Central memory CD8-positive, alpha-beta T cell (primary cell): ENCODE data around the gene EML5.
"Not testable (repeated sequence)": the region's sequence is repeated elsewhere in the genome, so short reads cannot be mapped to it uniquely, and the experiment has no call there.

Source experiments
- ATAC-seq: fragments of 150-1000 bp; cut with Tn5 transposase; replicated peaks from 2 replicates; pipeline ENCODE4 v1.10.0; 2022; ENCODE audit warnings: mild to moderate bottlenecking, moderate FRiP score, moderate number of reproducible peaks; ENCODE audit not compliant: poor library complexity, severe bottlenecking; ENCODE audit errors: extremely low read depth
- DNase-seq, 2 donors: peaks; one replicate each; pipeline ENCODE4 v3.0.0; 2021; ENCODE audit warnings: low spot score in 2 of 2
- H3K27ac Mint-ChIP-seq: one replicate; pipeline ENCODE4 v1.8.0; 2022; ENCODE audit warnings: low read depth, mild to moderate bottlenecking, moderate library complexity, mixed read lengths
- H3K27me3 Mint-ChIP-seq: one replicate; pipeline ENCODE4 v1.8.0; 2022; ENCODE audit warnings: mixed read lengths
- H3K36me3 Mint-ChIP-seq: one replicate; pipeline ENCODE4 v1.8.0; 2022; ENCODE audit warnings: mild to moderate bottlenecking, moderate library complexity, mixed read lengths; ENCODE audit not compliant: insufficient read depth
- H3K4me1 Mint-ChIP-seq: one replicate; pipeline ENCODE4 v1.8.0; 2022; ENCODE audit warnings: mixed read lengths
- H3K4me3 Mint-ChIP-seq: one replicate; pipeline ENCODE4 v1.8.0; 2022; ENCODE audit warnings: mild to moderate bottlenecking, moderate library complexity, mixed read lengths
- H3K9me3 Mint-ChIP-seq: one replicate; pipeline ENCODE4 v1.8.0; 2022; ENCODE audit warnings: mixed read lengths

EML5 gene

DNA sequence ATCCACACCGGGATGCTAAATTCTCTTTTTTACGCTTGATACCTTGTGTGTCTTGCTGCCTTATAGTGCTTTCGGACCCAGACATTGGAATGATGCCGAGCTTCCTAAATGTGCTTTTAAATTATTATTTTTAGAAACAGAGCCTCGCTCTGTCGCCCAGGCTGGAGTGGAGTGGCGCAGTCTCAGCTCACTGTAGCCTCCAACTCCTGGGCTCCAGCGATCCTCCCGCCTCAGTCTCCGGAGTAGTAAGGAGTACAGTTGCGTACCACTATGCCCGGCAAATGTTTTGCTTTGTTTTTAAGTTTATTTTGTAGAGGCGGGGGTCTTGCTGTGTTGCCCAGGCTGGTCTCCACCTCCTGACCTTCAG is 489 bp upstream of the EML5 start:
- DNase-seq = no peak
- Mint-ChIP-seq H3K27me3 (no peaks in the 10 kb centered on the region), H3K4me3 (peak overlapping the region; percentile 83), H3K9me3 (no peaks in the 10 kb centered on the region), H3K36me3 (peaks cover 7% of the 10 kb centered on the region), H3K27ac (peak overlapping the region; percentile 46), H3K4me1 (peaks cover 14% of the 10 kb centered on the region)
- no peak for ATAC-seq

DNA sequence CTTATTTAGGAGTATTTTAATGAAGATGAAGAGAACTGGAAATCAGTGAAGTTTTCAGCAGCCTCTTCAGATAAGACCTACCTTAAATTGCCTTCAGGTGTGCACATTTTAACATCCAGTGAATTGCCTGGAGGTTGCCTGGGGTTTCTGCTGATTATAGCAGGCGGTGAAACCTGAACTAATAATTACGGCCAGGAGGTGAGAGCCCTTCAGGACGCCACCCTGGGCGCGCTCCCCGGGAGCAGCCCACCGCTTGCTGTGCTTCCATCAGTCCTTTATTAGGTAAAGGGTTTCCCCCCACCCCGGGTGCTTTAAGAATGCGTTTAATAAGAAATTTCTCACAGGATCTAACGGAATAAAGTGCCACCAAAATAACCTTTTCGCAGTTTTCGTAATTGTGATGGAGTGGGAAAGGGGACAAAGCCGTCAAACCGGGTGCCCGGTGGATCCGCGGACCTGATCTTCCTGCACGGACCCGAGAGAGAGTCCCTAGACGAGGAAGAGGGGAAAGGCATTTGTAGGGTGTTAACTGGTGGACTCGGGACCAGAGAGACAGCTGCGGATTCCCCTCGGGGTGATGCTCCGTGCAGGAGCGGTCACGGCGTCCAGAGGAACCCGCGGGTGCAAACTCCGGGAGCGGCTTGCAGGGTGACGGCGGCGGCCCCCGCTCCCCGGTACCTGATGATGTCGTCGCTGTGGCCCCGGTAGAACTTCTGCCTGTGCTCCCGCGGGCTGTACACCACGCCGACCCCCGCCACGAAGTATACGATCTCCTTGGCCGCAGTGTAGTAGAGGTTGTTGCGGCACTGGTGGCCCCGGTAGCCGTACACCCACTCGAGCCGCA is 902 bp downstream of the EML5 start:
- DNase-seq (peak; percentile 11 to 19), ATAC-seq (no peak)
- peaks cover 14% of the 10 kb centered on the region for H3K4me1 Mint-ChIP-seq

DNA sequence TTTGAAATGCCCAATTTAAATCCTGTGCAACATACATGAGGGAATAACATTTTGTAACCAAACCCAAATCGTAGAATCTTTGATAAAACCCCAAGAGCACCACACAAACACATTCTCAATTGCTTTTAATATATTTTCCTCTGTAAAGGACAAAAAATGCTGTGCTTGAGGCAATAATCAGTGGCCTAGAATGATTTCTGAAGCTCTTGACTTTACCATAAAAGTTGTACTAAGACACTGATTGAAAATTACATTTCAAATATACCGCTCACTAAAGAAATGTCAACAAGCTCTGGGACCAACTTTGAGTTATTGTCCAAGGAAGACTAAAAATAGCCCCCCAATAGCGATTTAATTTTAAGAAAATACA is 1.5 kb downstream of the EML5 start:
- peak overlapping the region; percentile 83 for H3K4me3 Mint-ChIP-seq
- DNase-seq (no peak), ATAC-seq (no peak)
- H3K27ac Mint-ChIP-seq = no peak overlapping the region
- no peaks in the 10 kb centered on the region for H3K27me3 Mint-ChIP-seq
- peaks cover 7% of the 10 kb centered on the region for H3K36me3 Mint-ChIP-seq
- H3K9me3 Mint-ChIP-seq = no peaks in the 10 kb centered on the region
- peaks cover 14% of the 10 kb centered on the region for H3K4me1 Mint-ChIP-seq

More for the DNA sequence above, 902 bp downstream of the EML5 start:
- no peaks in the 10 kb centered on the region for H3K9me3 Mint-ChIP-seq
- no peaks in the 10 kb centered on the region for H3K27me3 Mint-ChIP-seq
- H3K36me3 Mint-ChIP-seq = peaks cover 7% of the 10 kb centered on the region
- H3K4me3 Mint-ChIP-seq = peak overlapping the region; percentile 83
- H3K27ac Mint-ChIP-seq = peak overlapping the region; percentile 65

DNA sequence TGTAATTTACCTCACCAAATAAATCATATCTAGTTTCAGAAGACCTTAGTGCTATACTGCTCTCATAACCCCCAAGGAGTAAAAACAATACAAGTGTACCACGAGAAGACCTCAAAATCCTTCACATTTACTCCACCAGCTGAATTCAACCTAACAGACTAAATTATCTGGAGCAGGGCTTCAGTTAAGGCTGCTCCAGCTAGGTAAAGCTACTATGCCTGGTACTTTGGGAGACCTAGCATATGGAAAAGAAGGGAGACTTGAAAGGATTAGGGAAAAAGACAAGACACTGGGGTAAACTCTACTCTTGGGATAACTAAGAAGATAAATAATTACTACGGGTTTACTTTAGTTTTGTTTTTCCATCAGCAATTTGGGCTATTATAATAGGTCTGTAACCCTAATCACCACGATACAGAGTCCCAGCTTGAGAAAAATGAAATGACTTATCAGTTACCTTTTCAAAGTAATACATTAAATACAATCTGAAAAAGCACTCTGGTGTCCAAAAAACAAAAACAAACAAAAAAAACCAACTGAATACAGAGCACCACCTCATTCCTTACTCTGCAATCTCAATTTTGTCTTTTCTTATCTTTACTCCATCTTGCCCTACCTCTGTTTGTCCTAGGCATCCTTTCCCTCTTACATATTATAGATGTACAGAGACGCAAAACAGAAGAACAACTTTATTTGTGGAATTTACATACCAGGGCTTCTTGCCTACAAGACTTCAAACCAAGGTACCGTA is 2.1 kb downstream of the EML5 start:
- peaks cover 14% of the 10 kb centered on the region for H3K4me1 Mint-ChIP-seq
- H3K9me3 Mint-ChIP-seq = no peaks in the 10 kb centered on the region
- DNase-seq (no peak), ATAC-seq (no peak)
- H3K27ac Mint-ChIP-seq = no peak overlapping the region
- H3K27me3 Mint-ChIP-seq = no peaks in the 10 kb centered on the region
- H3K36me3 Mint-ChIP-seq = peaks cover 7% of the 10 kb centered on the region
- peak overlapping the region; percentile 83 for H3K4me3 Mint-ChIP-seq

DNA sequence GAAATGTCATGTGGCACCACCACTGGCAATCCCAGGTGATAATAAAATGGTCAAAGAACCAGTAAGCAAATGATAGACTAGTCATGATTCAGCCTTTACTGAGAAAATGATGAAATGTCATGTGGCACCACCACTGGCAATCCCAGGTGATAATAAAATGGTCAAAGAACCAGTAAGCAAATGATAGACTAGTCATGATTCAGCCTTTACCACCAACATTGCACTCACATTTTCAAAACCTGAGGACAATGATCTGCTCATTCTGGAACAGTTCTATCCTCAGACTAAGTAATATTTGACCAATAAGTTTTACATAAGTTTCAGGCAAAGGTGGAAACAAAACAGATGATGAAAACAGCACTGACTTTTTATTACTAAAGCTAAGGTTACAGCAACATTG is 3.2 kb downstream of the EML5 start:
- H3K27me3 Mint-ChIP-seq, DNase-seq, ATAC-seq, H3K4me3 Mint-ChIP-seq, H3K9me3 Mint-ChIP-seq, H3K27ac Mint-ChIP-seq, H3K36me3 Mint-ChIP-seq: not testable (repeated sequence)
- peaks cover 14% of the 10 kb centered on the region for H3K4me1 Mint-ChIP-seq

DNA sequence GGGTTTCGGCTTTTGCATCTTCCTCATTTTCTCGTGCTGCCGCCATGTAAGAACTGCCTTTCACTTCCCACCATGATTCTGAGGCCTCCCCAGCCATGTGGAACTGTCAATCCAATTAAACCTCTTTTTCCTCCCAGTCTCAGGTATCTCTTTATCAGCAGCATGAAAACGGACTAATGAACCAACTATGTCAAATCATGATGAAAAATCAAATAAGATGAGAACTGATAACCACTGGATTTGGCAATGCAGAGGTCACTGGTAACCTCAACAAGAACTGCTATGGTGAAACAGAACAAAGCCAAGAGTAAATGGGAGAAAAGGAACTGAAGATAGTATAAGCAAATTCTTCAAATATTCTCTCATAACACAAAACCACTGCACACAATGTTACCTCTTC is 6.0 kb downstream of the EML5 start:
- Mint-ChIP-seq H3K36me3 (peaks cover 1% of the 10 kb centered on the region), H3K4me1 (peaks cover 11% of the 10 kb centered on the region), H3K9me3 (peaks cover 12% of the 10 kb centered on the region), H3K27me3 (peaks cover 29% of the 10 kb centered on the region), H3K4me3 (no peak overlapping the region), H3K27ac (no peak overlapping the region)
- ATAC-seq (no peak), DNase-seq (no peak)

DNA sequence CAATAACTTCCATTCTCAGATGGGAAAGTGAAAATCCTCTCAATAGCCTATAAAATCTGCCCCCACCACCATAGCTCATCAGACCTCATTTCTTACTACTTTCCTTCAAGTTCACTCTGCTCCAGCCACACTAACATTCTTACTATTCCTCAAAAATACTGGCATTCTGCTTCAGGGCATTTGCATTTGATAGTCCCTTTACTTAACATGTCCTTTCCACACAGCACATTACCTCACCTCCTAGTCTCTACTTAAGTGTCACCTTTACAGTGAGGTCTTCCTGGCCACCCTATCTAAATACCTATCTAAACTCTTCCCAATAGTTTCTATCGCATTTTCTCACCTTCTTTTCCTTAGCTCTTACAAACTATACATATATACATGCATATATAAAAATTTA is 6.8 kb downstream of the EML5 start:
- no peak overlapping the region for H3K27ac Mint-ChIP-seq
- H3K4me1 Mint-ChIP-seq = peaks cover 3% of the 10 kb centered on the region
- no peak for ATAC-seq
- H3K27me3 Mint-ChIP-seq = peaks cover 31% of the 10 kb centered on the region
- DNase-seq = no peak
- H3K36me3 Mint-ChIP-seq = no peaks in the 10 kb centered on the region
- peaks cover 12% of the 10 kb centered on the region for H3K9me3 Mint-ChIP-seq
- H3K4me3 Mint-ChIP-seq = no peak overlapping the region

DNA sequence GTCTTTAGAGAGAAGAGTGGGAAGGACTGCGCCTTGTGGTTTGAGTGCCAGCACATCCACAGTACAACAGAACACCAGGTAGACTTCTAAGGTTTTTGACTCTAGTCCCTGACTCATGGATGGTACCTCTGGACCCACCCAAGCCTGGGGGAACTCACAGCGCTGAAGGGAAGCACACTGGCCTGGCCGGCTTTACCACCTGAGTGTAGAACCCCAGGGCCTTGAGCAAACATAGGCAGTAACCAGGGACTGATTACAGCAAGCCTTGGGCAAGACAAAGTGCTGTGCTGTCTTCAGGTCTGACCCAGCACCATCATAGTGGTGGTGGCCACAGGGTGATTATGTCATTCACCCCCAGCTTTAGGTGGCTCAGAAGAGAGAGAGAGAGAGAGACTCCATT is 17.2 kb downstream of the EML5 start:
- DNase-seq (no peak), ATAC-seq (no peak)
- no peak overlapping the region for H3K4me3 Mint-ChIP-seq
- no peaks in the 10 kb centered on the region for H3K36me3 Mint-ChIP-seq
- no peaks in the 10 kb centered on the region for H3K4me1 Mint-ChIP-seq
- H3K9me3 Mint-ChIP-seq = no peaks in the 10 kb centered on the region
- H3K27ac Mint-ChIP-seq = no peak overlapping the region
- peaks cover 9% of the 10 kb centered on the region for H3K27me3 Mint-ChIP-seq

DNA sequence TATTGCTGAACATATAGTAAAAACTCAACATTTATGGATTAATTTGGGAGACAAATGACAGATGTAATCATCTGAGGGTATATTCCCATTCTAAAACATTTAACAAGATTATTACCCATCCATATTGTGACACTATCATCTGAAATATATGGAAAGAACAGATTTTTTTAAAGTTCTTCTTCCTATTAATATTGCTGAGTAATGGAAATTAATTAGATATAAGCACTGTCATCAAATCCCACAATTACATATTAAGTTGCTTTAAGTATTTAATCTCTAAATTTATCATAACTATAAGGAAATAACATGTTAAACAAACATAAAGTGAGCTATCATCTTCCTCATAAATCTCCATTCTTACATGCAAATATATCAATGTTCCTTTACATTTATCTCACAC is 22.0 kb downstream of the EML5 start:
- H3K27me3 Mint-ChIP-seq = no peaks in the 10 kb centered on the region
- H3K4me1 Mint-ChIP-seq = no peaks in the 10 kb centered on the region
- no peak overlapping the region for H3K4me3 Mint-ChIP-seq
- ATAC-seq (no peak), DNase-seq (no peak)
- no peak overlapping the region for H3K27ac Mint-ChIP-seq
- H3K36me3 Mint-ChIP-seq = no peaks in the 10 kb centered on the region
- no peaks in the 10 kb centered on the region for H3K9me3 Mint-ChIP-seq

DNA sequence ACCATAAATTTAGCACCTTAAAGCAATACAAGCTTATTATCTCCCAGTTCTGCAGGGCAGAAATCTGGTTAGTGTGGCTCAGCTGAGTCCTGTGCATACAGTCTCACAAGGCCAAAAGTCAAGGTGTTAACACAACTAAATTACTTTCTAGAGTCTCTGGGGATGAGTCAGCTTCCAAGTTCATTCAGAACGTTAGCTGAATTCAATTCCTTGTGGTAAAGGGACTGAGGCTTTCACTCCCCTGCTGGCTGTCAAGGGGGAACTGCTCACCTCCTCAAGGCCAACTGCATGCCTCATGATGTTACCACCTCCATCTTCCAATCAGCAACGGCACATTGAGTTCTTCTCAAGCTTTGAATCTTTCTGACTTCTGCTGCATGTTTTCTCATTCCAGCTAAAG is 27.6 kb downstream of the EML5 start:
- Mint-ChIP-seq H3K27ac (no peak overlapping the region), H3K4me3 (no peak overlapping the region), H3K4me1 (no peaks in the 10 kb centered on the region), H3K27me3 (peaks cover 11% of the 10 kb centered on the region), H3K36me3 (no peaks in the 10 kb centered on the region), H3K9me3 (no peaks in the 10 kb centered on the region)
- DNase-seq (no peak), ATAC-seq (no peak)

DNA sequence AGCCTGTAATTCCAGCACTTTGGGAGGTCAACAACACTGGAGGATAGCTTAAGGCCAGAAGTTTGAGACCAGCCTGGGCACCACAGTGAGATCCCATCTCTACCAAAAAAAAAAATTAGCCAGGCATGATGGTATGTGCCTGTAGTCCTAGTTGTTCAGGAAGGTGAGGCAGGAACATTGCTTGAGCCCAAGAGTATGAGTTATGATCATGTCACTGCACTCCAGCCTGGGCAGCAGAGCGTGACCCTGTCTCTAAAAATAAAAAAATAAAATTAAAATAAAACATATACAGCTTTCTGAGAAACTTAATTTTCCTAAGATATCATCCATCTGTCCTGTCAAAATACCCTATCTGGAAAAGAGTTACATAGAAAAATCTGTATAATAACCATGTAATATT is 38.9 kb downstream of the EML5 start:
- no peak for DNase-seq
- no peak overlapping the region for H3K27ac Mint-ChIP-seq
- H3K4me1 Mint-ChIP-seq = peaks cover 6% of the 10 kb centered on the region
- no peaks in the 10 kb centered on the region for H3K27me3 Mint-ChIP-seq
- H3K4me3 Mint-ChIP-seq = no peak overlapping the region
- no peak for ATAC-seq
- H3K9me3 Mint-ChIP-seq = no peaks in the 10 kb centered on the region
- peaks cover 2% of the 10 kb centered on the region for H3K36me3 Mint-ChIP-seq

DNA sequence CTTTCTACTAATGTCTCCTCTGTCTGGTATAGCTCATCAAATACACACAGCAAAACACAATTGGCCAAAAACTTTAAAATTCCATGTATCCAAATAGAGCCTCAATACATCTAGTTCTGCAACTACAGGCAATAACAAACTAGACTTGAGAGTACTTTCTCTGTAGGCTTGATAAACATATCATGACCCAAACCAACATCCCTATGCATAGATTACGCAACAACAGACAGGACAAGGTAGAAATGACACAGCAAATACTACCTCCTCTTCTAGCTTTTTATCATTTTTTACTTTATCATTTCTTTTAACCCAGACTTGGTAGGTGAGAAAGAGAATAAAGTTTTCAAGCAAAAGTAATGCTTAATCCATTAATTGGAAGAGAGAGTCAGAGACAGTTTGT is 41.8 kb downstream of the EML5 start:
- DNase-seq (no peak), ATAC-seq (no peak)
- Mint-ChIP-seq H3K9me3 (no peaks in the 10 kb centered on the region), H3K4me3 (no peak overlapping the region), H3K27ac (no peak overlapping the region), H3K36me3 (peaks cover 2% of the 10 kb centered on the region), H3K4me1 (peaks cover 3% of the 10 kb centered on the region), H3K27me3 (no peaks in the 10 kb centered on the region)

DNA sequence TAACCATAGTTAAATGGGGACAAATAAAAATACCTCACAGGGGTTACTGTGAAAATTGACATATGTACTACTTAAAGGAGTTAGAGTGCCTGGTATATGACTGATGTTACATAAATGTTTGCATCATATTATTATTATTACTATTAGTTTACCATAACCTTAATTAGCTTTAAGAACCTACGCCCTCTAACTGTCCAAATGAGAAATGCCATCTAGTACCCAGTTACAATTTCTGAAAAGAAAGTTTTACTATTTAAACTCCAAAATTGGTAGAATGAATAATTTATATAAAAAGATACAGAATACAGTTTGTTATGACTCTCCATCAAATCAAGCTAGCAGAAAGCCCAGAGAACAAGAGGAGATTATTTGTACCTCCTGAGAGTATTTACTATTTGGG is 42.3 kb downstream of the EML5 start:
- no peaks in the 10 kb centered on the region for H3K4me1 Mint-ChIP-seq
- no peaks in the 10 kb centered on the region for H3K9me3 Mint-ChIP-seq
- ATAC-seq (no peak), DNase-seq (no peak)
- H3K36me3 Mint-ChIP-seq = peaks cover 2% of the 10 kb centered on the region
- H3K27me3 Mint-ChIP-seq = no peaks in the 10 kb centered on the region
- no peak overlapping the region for H3K27ac Mint-ChIP-seq
- H3K4me3 Mint-ChIP-seq = no peak overlapping the region
